ENCODE measurements around the gene CCDC40.
"Not testable (repeated sequence)": the region's sequence is repeated elsewhere in the genome, so short reads cannot be mapped to it uniquely, and the experiment has no call there.

The CCDC40 gene

GRCh38 chr17:79990704-79991103 is 45.7 kb upstream of the CCDC40 start:
- H3K4me3 ChIP-seq (ENCODE audit: low read depth, low read length) = no peak overlapping the region
- in situ Hi-C loops (cut with HindIII; ENCODE audit: low sequenced_read_pairs) = no loop called here
- no peak for TF ChIP-seq CTCF (IDR thresholded peaks at IDR 0.05; ENCODE audit: low read depth, low read length, missing control alignments)
- DNase-seq (ENCODE audit: low read depth) = no peak

- TF ChIP-seq CTCF (IDR thresholded peaks at IDR 0.05; ENCODE audit: low read depth, low read length, missing control alignments) = peak; percentile 49
- H3K4me3 ChIP-seq (ENCODE audit: low read depth, low read length) = peak overlapping the region; percentile 26
- in situ Hi-C loops (cut with HindIII; ENCODE audit: low sequenced_read_pairs) = no loop called here
- peak; percentile 50 for DNase-seq (ENCODE audit: low read depth)
Measured at GRCh38 chr17:79991140-79991923, 45.1 kb upstream of the CCDC40 start.

GRCh38 chr17:79991924-79992648 is 44.4 kb upstream of the CCDC40 start:
- DNase-seq (ENCODE audit: low read depth) = no peak
- H3K4me3 ChIP-seq (ENCODE audit: low read depth, low read length) = peak overlapping the region; percentile 26
- in situ Hi-C loops (cut with HindIII; ENCODE audit: low sequenced_read_pairs) = no loop called here
- no peak for TF ChIP-seq CTCF (IDR thresholded peaks at IDR 0.05; ENCODE audit: low read depth, low read length, missing control alignments)

- DNase-seq (ENCODE audit: low read depth) = no peak
- in situ Hi-C loops (cut with HindIII; ENCODE audit: low sequenced_read_pairs) = no loop called here
- no peak for TF ChIP-seq CTCF (IDR thresholded peaks at IDR 0.05; ENCODE audit: low read depth, low read length, missing control alignments)
- H3K4me3 ChIP-seq (ENCODE audit: low read depth, low read length) = no peak overlapping the region
Measured at GRCh38 chr17:79992649-79993389, 43.6 kb upstream of the CCDC40 start.

- no peak overlapping the region for H3K4me3 ChIP-seq (ENCODE audit: low read depth, low read length)
- in situ Hi-C loops (cut with HindIII; ENCODE audit: low sequenced_read_pairs) = no loop called here
Measured at GRCh38 chr17:79993390-79994227, 42.8 kb upstream of the CCDC40 start.

GRCh38 chr17:79994228-79994569 is 42.2 kb upstream of the CCDC40 start:
- H3K4me3 ChIP-seq (ENCODE audit: low read depth, low read length); DNase-seq (ENCODE audit: low read depth); in situ Hi-C loops (cut with HindIII; ENCODE audit: low sequenced_read_pairs): not testable (repeated sequence)

More at GRCh38 chr17:79993390-79994227, 42.8 kb upstream of the CCDC40 start:
- no peak for DNase-seq (ENCODE audit: low read depth)
- TF ChIP-seq CTCF (IDR thresholded peaks at IDR 0.05; ENCODE audit: low read depth, low read length, missing control alignments) = no peak

All from astrocyte of the cerebellum (primary cell).